ENCODE measurements around the gene TMEM182.

The TMEM182 gene

GRCh38 chr2:102768253-102768652 is 6.4 kb downstream of the TMEM182 start:
- DNase-seq, result no peak

- DNase-seq, result no peak
Measured at GRCh38 chr2:102768892-102769291, 7.1 kb downstream of the TMEM182 start.

GRCh38 chr2:102770506-102770905 is 8.7 kb downstream of the TMEM182 start:
- no peak for DNase-seq

- no peak for DNase-seq
Measured at GRCh38 chr2:102771114-102771513, 9.3 kb downstream of the TMEM182 start.

- DNase-seq, result no peak
Measured at GRCh38 chr2:102772659-102773058, 10.8 kb downstream of the TMEM182 start.

- DNase-seq, result no peak
Measured at GRCh38 chr2:102773149-102773705, 11.4 kb downstream of the TMEM182 start.

GRCh38 chr2:102778260-102778659 is 16.4 kb downstream of the TMEM182 start:
- no peak for DNase-seq

GRCh38 chr2:102780467-102780866 is 18.6 kb downstream of the TMEM182 start:
- no peak for DNase-seq

GRCh38 chr2:102782187-102782586 is 20.4 kb downstream of the TMEM182 start:
- DNase-seq, result no peak

- no peak for DNase-seq
Measured at GRCh38 chr2:102782933-102783332, 21.1 kb downstream of the TMEM182 start.

- no peak for DNase-seq
Measured at GRCh38 chr2:102783506-102784183, 21.8 kb downstream of the TMEM182 start.

- no peak for DNase-seq
Measured at GRCh38 chr2:102784940-102785339, 23.1 kb downstream of the TMEM182 start.

- DNase-seq, result no peak
Measured at GRCh38 chr2:102788216-102788884, 26.5 kb downstream of the TMEM182 start.

GRCh38 chr2:102788885-102789260 is 27.0 kb downstream of the TMEM182 start:
- DNase-seq, result no peak

- no peak for DNase-seq
Measured at GRCh38 chr2:102789349-102790090, 27.7 kb downstream of the TMEM182 start.

GRCh38 chr2:102790091-102790455 is 28.2 kb downstream of the TMEM182 start:
- DNase-seq, result no peak

GRCh38 chr2:102792568-102793208 is 30.9 kb downstream of the TMEM182 start:
- no peak for DNase-seq

GRCh38 chr2:102795641-102796040 is 33.8 kb downstream of the TMEM182 start:
- DNase-seq, result no peak

- no peak for DNase-seq
Measured at GRCh38 chr2:102796337-102796736, 34.5 kb downstream of the TMEM182 start.

GRCh38 chr2:102797486-102797885 is 35.7 kb downstream of the TMEM182 start:
- no peak for DNase-seq

- DNase-seq, result no peak
Measured at GRCh38 chr2:102798181-102798580, 36.4 kb downstream of the TMEM182 start.

GRCh38 chr2:102801098-102801718 is 39.4 kb downstream of the TMEM182 start:
- no peak for DNase-seq
